ENCODE data around the gene TNNC1. TPM values are rescaled to one million over a fixed set of nuclear protein-coding genes. Genes with fewer than 3 reads are reported as not detected.

TNNC1 gene
- total and polyA plus RNA-seq, 2 donors (not counting 1 experiment from before 2014, with no cell fraction given) = 1.1 to 5.4 TPM

GRCh38 chr3:52428151-52429005 lies 25.5 kb downstream of the TNNC1 start:
- no peak overlapping the region for H3K4me3 ChIP-seq (ENCODE audit: control extremely low read depth in 1 of 5, extremely low read depth in 1 of 5, insufficient read depth in 1 of 5, low read depth in 2 of 5, low read length in 4 of 5)
- CTCF ChIA-PET = interaction anchor here (0.9 to 4.1 kb wide), 5 partner anchors 9 to 19 kb away, joined by 3 to 61 read pairs (median 5); partner anchors contain the start of gene SEMA3G
- POLR2A ChIA-PET = no interaction called here
- H3K36me3 ChIP-seq (replicated peaks in 1 of 2; ENCODE audit: control extremely low read depth in 1 of 2, control insufficient read depth in 1 of 2, extremely low read depth in 1 of 2, insufficient read depth in 2 of 2, low read length in 1 of 2) = no peaks in the 10 kb centered on the region
- no peak overlapping the region for H3K27ac Mint-ChIP-seq
- peak; percentile 56 for ATAC-seq (ENCODE audit: low read depth)
- no peaks in the 10 kb centered on the region for H3K9me3 Mint-ChIP-seq (ENCODE audit: insufficient read depth)
- intact Hi-C loops (cut with micrococcal nuclease) = loop anchor here (1.0 kb wide), 1 partner anchor 19 kb away; no protein-coding TSS in a partner anchor
- peak; percentile 55 for DNase-seq
- TF ChIP-seq CTCF (IDR thresholded peaks at IDR 0.05) = peak; percentile 69
- no peak for TF ChIP-seq EZH2 (IDR thresholded peaks at IDR 0.05; ENCODE audit: borderline replicate concordance, insufficient read depth, low read depth, low read length, poor library complexity, severe bottlenecking)
- peaks cover 0 to 7% (median 0%) of the 10 kb centered on the region in 4 experiments for H3K27me3 ChIP-seq (replicated peaks in 1 of 4; ENCODE audit: control extremely low read depth in 1 of 4, control insufficient read depth in 3 of 4, insufficient read depth in 4 of 4, low read length in 3 of 4)
- H3K4me1 ChIP-seq (ENCODE audit: control insufficient read depth in 2 of 2, insufficient read depth in 2 of 2, low read length in 2 of 2) = no peaks in the 10 kb centered on the region
- H4K20me1 ChIP-seq (ENCODE audit: control insufficient read depth, insufficient read depth, low read length, poor library complexity, severe bottlenecking) = no peaks in the 10 kb centered on the region
- H3K9ac ChIP-seq (ENCODE audit: low read length) = no peak overlapping the region
- H3K9me3 ChIP-seq (ENCODE audit: control extremely low read depth in 1 of 3, control insufficient read depth in 2 of 3, insufficient read depth in 1 of 3, low read length in 2 of 3) = peaks cover 0 to 4% (median 0%) of the 10 kb centered on the region in 3 donors
- H3K27me3 Mint-ChIP-seq = no peaks in the 10 kb centered on the region
- H3K4me1 Mint-ChIP-seq = no peaks in the 10 kb centered on the region
- H3K27ac ChIP-seq (ENCODE audit: low read length in 2 of 2) = no peak overlapping the region
- WGBS (ENCODE audit: insufficient coverage) = 33% methylated on average over 3 of the region's 7 CpGs
- no peak overlapping the region for H3K4me2 ChIP-seq (replicated peaks; ENCODE audit: low read depth, low read length, poor library complexity, severe bottlenecking)
- H3K4me3 Mint-ChIP-seq = no peak overlapping the region
- no peaks in the 10 kb centered on the region for H3K79me2 ChIP-seq (ENCODE audit: control insufficient read depth, insufficient read depth, low read length)
- no peak overlapping the region for H2AFZ ChIP-seq (ENCODE audit: insufficient read depth, low read depth, low read length, poor library complexity, severe bottlenecking)

DNA sequence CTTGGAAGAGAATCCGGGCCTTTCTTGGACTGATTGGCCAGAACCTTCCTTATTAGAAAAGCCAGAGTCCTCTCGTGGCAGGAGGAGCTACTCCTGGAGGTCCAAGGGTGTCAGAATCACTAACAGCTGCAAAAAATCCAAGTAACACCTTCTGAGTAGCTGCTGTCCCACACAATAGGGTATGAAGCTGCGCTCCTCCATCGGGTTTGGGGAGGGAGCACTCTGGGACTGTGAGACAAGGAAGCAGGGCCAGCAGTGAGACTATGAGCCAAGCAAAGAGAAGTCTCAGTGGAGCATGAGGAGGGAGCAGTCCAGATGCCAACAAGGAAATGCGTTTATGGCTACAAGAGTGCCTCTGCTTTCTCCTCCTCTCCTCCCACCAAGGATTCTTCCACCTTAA lies 30.7 kb downstream of the TNNC1 start:
- H3K36me3 ChIP-seq (replicated peaks in 1 of 2; ENCODE audit: control extremely low read depth in 1 of 2, control insufficient read depth in 1 of 2, extremely low read depth in 1 of 2, insufficient read depth in 2 of 2, low read length in 1 of 2) = peaks cover 0 to 5% of the 10 kb centered on the region in 2 experiments

More for the DNA sequence above, 30.7 kb downstream of the TNNC1 start:
- CTCF ChIA-PET = interaction anchor here (1.0 to 1.9 kb wide), 2 partner anchors 10 kb away, joined by 4 to 8 read pairs; no protein-coding TSS in a partner anchor
- DNase-seq = no peak
- Histone ChIP-seq H3K27ac (ENCODE audit: low read length in 2 of 2) (no peak overlapping the region), H3K4me1 (ENCODE audit: control insufficient read depth in 2 of 2, insufficient read depth in 2 of 2, low read length in 2 of 2) (no peaks in the 10 kb centered on the region), H4K20me1 (ENCODE audit: control insufficient read depth, insufficient read depth, low read length, poor library complexity, severe bottlenecking) (no peaks in the 10 kb centered on the region), H3K9ac (ENCODE audit: low read length) (no peak overlapping the region), H3K9me3 (ENCODE audit: control extremely low read depth in 1 of 3, control insufficient read depth in 2 of 3, insufficient read depth in 1 of 3, low read length in 2 of 3) (peaks cover 0 to 3% (median 0%) of the 10 kb centered on the region in 3 donors), H3K4me2 (replicated peaks; ENCODE audit: low read depth, low read length, poor library complexity, severe bottlenecking) (no peak overlapping the region), H3K4me3 (ENCODE audit: control extremely low read depth in 1 of 5, extremely low read depth in 1 of 5, insufficient read depth in 1 of 5, low read depth in 2 of 5, low read length in 4 of 5) (no peak overlapping the region), H2AFZ (ENCODE audit: insufficient read depth, low read depth, low read length, poor library complexity, severe bottlenecking) (no peak overlapping the region), H3K79me2 (ENCODE audit: control insufficient read depth, insufficient read depth, low read length) (no peaks in the 10 kb centered on the region), H3K27me3 (replicated peaks in 1 of 4; ENCODE audit: control extremely low read depth in 1 of 4, control insufficient read depth in 3 of 4, insufficient read depth in 4 of 4, low read length in 3 of 4) (peaks cover 0 to 2% (median 0%) of the 10 kb centered on the region in 4 experiments)
- no peaks in the 10 kb centered on the region for H3K9me3 Mint-ChIP-seq (ENCODE audit: insufficient read depth)
- POLR2A ChIA-PET = no interaction called here
- WGBS (ENCODE audit: insufficient coverage) = 84% methylated on average over 4 of the region's 5 CpGs
- no peaks in the 10 kb centered on the region for H3K4me1 Mint-ChIP-seq
- H3K27ac Mint-ChIP-seq = no peak overlapping the region
- no peak overlapping the region for H3K4me3 Mint-ChIP-seq
- ATAC-seq (ENCODE audit: low read depth) = no peak
- TF ChIP-seq EZH2 (IDR thresholded peaks at IDR 0.05; ENCODE audit: borderline replicate concordance, insufficient read depth, low read depth, low read length, poor library complexity, severe bottlenecking) (no peak), CTCF (IDR thresholded peaks at IDR 0.05) (no peak)
- intact Hi-C loops (cut with micrococcal nuclease) = no loop called here
- H3K27me3 Mint-ChIP-seq = no peaks in the 10 kb centered on the region
